NB4 (cell line): ENCODE data around the gene RXRA.

Experiments used
- POLR2A ChIP-seq: IDR thresholded peaks from 2 replicates; pipeline ENCODE4 v1.6.1; 2011; ENCODE audit warnings: mild to moderate bottlenecking; ENCODE audit not compliant: insufficient read length; ENCODE audit errors: extremely low read depth
- TF ChIP-seq, protein P1 (sequence below): IDR thresholded peaks from one replicate; pipeline ENCODE4 v1.5.1; 2012; ENCODE audit warnings: low read depth, low read length

DNA sequence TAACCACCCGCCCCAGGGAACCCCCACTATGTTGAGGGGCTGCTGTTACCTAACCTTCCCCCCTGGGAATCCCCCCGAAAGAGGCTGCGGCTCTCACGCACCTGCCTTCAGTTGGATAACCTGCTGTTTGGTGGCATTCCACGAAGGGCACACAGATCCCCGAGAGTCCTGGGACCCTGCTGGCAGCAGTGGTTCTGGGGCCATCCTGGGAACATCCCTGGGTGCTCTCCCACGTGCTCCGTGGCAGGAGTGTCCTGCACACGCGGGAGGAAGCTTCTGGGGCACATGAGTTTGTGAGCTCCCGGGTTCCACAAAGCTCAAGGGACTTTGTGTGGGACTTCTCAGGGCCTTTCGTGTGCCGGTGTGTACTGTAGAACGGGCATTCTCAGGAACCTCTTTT, 102.3 kb downstream of the RXRA start:
- TF ChIP-seq, protein P1, sequence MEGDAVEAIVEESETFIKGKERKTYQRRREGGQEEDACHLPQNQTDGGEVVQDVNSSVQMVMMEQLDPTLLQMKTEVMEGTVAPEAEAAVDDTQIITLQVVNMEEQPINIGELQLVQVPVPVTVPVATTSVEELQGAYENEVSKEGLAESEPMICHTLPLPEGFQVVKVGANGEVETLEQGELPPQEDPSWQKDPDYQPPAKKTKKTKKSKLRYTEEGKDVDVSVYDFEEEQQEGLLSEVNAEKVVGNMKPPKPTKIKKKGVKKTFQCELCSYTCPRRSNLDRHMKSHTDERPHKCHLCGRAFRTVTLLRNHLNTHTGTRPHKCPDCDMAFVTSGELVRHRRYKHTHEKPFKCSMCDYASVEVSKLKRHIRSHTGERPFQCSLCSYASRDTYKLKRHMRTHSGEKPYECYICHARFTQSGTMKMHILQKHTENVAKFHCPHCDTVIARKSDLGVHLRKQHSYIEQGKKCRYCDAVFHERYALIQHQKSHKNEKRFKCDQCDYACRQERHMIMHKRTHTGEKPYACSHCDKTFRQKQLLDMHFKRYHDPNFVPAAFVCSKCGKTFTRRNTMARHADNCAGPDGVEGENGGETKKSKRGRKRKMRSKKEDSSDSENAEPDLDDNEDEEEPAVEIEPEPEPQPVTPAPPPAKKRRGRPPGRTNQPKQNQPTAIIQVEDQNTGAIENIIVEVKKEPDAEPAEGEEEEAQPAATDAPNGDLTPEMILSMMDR, result no peak
- no peak for TF ChIP-seq POLR2A
